Glutamatergic neuron (in vitro differentiated cells): ENCODE results near the gene APOL3. TPM values are rescaled to one million over a fixed set of nuclear protein-coding genes. Genes with fewer than 3 reads are reported as not detected.

Experiments used
- total RNA-seq: library from RNA; stranded (reverse); fragmentation: NEBNext Ultra II Directional; extraction: Animal tissue kit (Norgen Biotek cat#: 25700); gene quantifications from one replicate; pipeline ENCODE4 v1.2.1, GENCODE V29; 2021; ENCODE audit not compliant: unreplicated experiment

APOL3 gene
- total RNA-seq, 1 donor from 2014 or later = not detected

Other genes with a start within 250 kb of the APOL3 start
- 380 TPM for gene RBFOX2, start 131.9 kb downstream of the APOL3 start, total RNA-seq
- gene APOL4, start 41.1 kb upstream of the APOL3 start, total RNA-seq = not detected
- gene APOL2, start 78.8 kb upstream of the APOL3 start, total RNA-seq = not detected
- gene APOL1, start 92.4 kb upstream of the APOL3 start, total RNA-seq = not detected
- 122 TPM for gene MYH9, start 227.2 kb upstream of the APOL3 start, total RNA-seq